Cardiac septum (tissue), 1 donor: Measurements from ENCODE around the gene ZNF865. TPM values are rescaled to one million over a fixed set of nuclear protein-coding genes. Genes with fewer than 3 reads are reported as not detected.

Source experiments
- DNase-seq: peaks from one replicate; pipeline ENCODE4 v3.0.0-alpha.2; 2020; ENCODE audit warnings: low spot score
- intact Hi-C: fragments of 100-400 bp; cut with DNase I; formaldehyde crosslinking; loops from one replicate; pipeline ENCODE4 v1.14.0; 2022
- total RNA-seq: library from RNA; stranded (reverse); fragmentation: NEBNext Ultra II Directional; extraction: Animal tissue kit (Norgen Biotek cat#: 25700); gene quantifications from one replicate; pipeline ENCODE4 v1.2.1, GENCODE V29; 2021
- donor health status: DM: no; HTN: no; CAD: no.

Gene ZNF865
- total RNA-seq, 1 donor from 2014 or later: 15.7 TPM

DNA sequence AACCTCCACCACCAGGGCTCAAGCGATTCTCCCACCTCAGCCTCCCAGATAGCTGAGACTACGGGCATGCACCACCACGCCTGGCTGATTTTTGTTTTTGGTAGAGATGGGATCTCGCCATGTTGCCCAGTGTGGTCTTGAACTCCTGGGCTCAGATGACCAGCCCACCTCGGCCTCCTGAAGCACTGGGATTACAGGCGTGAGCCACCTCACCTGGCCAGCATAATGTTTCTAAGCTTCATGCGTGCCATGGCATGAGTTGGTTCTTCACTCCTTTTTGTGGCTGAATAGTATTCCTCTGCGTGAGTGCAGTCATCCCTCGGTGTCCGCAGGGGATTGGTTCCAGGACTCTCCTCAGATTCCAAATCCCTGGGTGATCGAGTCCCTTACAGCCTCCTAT is 20.6 kb upstream of the ZNF865 start:
- DNase-seq: no peak
- intact Hi-C loops: loop anchor here (5.0 kb wide), 2 partner anchors 38 to 68 kb away; partner anchors contain the start of gene SBK3

DNA sequence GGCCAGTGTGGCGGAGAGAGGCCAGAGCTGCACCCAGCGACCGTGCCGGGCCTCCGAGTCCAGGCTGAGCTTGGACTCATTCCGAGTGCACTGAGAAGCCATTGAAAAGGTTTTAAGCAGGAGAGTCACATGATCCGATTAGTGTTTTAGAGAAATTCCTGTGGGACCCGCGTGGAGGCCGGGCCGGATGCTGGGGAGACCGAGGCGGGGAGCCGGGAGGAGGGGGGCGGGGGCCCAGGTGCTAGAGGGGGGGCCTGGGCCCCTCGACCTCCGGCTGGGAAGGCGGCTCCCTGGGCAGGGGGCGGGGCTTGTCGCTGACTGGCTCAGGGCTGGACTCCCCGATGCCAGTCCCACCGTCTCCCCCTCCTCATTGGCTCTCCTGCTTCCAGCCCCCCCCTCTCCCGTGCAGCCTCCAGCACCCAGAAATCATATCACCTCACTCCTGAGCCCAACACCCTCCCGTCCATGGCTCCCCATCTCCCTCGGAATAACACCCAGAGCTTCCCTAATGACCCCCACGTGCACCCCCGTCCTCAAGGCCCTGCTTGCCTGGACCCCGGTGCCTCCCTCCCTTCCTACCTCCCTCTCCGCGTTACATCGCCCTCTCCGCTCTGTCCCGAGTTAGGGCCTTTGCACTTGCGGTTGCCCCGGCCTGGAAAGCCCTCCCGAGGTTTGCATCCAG is 19.6 kb upstream of the ZNF865 start:
- peak; percentile 86 for DNase-seq
- intact Hi-C loops: no loop called here

DNA sequence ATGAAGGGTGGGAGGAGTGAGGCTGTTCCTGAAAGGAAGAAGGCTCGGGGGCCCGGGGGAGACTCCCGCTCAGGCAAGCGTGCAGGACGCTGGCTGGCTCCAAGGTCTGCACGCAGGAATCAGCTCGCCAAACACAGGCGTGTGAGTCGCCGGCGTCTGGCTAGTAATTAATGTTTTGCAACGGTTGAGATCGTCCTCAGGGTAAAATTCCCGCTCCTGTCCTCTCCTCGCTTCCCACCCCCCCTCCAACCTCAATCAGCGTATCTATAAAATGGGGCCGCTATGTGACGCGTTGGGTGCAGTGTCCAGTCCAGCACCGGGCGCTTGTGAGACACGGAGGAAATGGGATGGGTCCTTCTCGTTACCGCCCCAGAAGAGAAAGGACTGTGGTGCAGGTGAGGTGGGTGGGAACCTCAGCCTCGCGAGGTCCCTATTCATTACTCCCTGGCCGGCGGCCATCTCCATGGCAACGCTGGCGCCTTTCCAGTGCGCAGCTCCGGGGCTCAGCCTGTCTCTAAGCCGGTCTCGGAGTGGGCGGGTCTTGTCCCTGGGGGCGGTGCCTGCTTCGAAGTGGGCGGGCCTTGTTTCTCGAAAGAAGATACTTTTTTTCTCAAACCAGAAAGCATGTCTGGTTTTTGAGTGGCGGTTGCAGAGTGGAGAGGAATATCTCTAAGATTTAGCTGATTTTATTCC is 18.3 kb upstream of the ZNF865 start:
- intact Hi-C loops: no loop called here
- peak; percentile 96 for DNase-seq

DNA sequence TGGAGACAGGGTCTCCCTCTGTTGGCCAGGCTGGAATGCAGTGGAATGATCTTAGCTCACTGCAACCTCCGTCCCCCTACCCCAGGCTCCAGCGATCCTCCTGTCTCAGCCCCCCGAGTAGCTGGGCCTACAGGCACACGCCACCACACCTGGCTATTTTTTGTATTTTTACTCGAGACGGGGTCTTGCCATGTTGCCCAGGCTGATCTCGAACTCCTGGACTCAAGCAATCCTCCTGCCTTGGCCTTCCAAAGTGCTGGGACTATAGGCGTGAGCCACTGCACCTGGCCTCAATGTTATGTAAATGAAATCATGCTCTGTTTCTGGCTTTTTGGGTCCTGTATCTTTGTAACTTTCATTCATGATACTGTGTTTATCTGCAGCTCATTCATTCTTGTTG is 16.7 kb upstream of the ZNF865 start:
- intact Hi-C loops: no loop called here

DNA sequence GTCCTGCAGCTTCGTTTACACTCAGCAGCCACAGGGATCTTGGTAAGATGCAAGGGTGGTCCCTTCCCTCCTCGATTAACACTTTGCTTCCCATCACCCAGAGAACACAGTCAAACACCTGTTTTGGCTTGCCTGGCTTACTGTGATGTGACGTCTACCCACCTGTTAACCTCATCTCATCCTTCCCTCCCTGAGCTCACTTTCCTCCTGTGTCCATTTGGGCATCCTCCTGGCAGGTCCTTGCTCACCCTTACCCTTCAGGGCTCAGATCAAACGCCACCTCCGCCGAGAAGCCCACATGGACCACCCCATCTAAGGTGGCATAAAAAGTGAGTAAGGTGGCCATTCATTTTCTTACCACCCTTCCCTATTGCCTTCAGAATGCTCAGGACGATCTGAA is 15.3 kb upstream of the ZNF865 start:
- intact Hi-C loops: no loop called here
- DNase-seq: no peak

More for the DNA sequence above, 16.7 kb upstream of the ZNF865 start:
- no peak for DNase-seq

DNA sequence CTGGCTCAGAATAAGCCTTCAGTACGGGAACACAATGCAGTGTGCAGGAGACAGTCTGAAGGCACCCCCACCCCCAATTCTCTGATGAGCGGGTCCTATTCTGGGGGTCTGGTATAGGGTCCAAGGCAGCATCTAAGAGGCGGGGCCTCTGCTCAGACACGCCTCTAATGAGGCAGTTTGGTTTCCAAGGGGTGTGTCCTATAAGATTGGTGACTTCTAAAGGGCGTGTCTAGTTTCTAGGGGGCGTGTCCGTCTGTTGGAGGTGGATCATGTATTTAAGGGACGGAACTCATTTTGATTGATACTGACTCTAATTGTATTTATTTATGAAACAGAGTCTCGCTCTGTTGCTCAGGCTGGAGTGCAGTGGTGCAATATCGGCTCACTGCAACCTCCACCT is 14.8 kb upstream of the ZNF865 start:
- DNase-seq: no peak
- intact Hi-C loops: no loop called here

DNA sequence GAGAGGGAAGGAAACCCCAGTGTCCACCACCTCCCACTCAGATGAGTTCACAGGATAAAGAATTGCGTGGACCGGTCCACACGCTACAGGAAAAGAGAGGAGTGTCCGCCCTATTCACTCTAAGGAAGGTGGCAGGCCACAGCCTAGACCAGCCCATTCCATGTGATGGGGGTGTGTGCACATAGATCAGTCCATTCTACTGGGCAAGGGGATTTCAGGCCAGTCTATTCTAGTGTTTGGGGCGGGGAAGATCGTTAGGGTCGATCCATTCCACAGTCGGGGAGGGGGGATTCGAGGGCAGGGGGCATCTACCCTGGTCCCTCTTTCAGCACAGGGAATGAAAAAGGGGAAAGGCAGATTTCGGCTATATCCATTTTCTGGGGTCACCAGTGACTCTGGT is 13.9 kb upstream of the ZNF865 start:
- intact Hi-C loops: no loop called here
- no peak for DNase-seq

DNA sequence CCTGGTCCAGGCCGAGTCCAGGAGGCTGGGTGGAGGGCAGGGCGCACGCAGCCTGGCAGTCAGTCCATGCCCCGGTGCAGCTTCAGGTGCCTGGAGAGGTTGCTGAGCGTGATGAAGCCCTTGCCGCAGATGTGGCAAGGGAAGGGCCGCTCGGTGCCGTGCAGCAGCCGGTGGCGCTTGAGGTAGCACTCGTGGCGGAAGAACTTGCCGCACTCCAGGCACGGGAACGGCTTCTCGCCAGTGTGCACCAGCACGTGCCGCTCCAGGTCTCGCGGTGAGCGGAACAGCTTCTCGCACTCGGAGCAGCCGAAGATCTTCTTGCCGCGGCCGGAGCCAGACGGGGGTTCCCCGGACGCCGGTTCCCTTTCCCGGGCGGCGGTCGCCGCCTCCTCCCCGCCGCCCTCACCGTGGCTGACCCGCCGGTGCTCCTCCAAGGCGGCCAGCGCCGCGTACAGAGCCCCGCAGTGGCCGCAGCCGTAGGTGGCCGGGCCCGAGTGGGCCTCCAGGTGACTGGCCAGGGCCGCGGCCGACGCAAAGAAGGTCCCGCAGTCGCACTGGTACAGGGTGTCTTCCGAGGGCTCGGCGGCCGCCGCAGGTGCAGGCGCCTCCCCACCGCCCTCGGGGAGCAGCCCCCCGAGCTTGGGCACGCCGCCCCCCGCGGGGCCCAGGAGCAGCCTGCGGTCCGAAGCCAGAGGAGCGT is 12.9 kb upstream of the ZNF865 start:
- no peak for DNase-seq
- intact Hi-C loops: no loop called here

DNA sequence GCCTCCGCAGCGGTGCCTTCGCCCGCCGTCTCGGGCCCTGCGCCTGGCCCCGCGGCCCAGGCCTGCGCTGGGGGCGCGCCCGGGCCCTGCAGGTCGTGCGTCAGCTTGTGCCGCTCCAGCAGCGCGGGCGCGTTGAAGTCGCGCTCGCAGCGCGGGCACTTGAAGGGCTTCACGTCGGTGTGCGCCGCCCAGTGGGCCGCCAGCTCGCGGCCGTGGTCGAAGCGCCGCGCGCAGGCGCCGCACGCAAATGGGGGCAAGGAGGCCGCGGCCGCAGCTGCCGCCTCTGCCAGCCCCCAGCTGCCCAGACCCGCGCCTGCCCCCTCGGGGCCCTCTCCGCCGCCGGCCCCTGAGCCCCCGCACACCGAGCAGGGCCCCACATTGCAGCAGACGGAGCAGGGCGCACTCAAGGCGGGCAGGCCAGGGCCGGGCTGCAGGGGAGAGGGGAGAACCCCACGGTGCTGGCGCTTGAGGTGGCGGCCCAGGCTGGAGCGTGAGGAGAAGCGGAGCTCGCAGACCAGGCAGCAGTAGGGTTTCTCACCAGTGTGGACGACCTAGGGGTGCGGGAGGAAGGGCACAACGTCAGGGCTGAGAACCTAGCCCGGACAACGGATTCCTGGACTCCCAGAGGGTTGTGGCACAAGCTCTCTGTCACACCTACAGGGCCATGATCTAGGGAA is 12.2 kb upstream of the ZNF865 start:
- DNase-seq: no peak
- intact Hi-C loops: no loop called here

DNA sequence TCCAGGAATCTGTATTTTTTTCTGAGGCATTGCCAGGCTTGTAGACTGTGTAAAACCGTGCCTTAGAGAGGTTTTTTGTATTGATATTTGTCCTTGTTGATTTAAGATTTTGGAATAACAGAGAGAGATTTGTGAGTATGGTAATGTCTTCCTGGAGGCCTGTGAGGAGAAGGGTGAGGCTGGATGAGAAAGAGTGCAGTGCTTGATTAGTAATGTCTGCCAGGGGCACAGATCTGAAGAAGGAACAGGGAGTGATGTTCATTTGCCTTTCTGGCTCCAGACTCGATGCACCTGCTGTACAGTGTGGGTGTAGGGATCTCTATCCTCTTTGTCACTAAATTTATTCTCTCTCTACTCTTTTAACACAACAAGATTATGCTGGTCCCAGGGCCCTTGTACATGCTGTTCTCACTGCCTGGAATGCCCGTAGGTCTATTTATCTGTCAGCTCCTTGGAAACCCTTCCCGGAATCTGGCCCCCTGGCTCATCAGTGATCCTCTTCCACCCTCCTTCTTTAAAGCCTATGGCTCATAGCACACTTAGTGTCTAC is 10.4 kb upstream of the ZNF865 start:
- no peak for DNase-seq
- intact Hi-C loops: no loop called here

DNA sequence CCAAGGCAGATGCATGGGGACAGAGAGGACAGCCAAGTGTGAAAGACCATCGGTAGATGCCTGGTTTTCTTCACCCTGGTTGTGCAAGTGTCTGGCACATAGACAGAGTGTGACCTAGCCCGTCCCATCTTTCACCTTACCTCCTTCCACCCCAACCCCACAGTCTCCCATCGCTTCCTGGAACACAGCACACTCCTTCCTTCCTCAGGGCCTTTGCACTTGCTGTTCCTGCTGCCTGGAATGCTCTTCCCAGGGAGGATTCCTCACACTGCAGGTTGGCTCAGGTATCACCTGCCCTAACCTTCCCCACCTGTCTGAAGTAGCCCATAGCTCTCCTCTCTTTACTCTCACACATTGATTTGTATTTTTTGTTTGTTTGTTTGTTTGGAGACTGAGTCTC is 9.1 kb upstream of the ZNF865 start:
- intact Hi-C loops: no loop called here
- no peak for DNase-seq

DNA sequence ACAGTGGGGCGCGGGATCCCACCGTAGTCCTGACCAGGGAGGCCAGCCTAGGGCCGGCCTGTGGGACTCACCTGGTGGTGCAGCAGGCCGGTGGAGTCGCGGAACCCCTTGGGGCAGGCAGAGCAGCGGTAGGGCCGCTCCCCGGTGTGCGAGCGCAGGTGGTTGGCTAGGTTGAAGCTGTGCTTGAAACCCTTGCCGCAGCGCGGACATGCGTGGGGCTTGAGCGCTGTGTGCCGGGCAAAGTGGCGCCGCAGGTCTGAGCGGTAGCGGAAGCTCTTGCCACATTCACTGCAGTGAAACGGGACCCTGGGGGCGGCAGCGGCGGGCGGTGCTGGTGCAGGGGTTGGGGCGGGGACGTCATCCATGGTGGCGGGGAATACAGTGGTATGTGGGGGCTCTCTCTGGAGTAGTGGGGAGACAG is 7.9 kb upstream of the ZNF865 start:
- DNase-seq: no peak
- intact Hi-C loops: no loop called here

DNA sequence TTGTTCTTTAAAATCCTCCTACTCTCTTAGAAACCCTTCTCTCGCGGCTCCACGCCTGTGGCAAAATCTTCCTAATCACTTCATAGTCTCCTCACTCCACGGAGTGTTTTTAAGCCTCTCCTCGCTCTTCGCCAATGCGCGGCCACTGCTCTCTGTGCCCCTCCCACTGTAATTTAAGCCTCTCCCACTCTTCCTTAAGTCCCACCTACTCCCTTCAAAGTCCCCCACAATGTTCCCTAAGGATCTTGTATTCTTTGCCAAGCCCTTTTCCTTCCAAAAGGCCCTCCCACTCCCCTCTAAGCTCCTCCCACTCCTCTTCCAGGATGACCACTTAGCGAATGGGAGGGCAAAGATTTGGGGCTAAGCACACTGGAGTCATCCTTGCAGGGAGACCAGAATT is 7.4 kb upstream of the ZNF865 start:
- DNase-seq: no peak
- intact Hi-C loops: loop anchor here (2.0 kb wide), 1 partner anchor 81 kb away; no protein-coding TSS in a partner anchor

DNA sequence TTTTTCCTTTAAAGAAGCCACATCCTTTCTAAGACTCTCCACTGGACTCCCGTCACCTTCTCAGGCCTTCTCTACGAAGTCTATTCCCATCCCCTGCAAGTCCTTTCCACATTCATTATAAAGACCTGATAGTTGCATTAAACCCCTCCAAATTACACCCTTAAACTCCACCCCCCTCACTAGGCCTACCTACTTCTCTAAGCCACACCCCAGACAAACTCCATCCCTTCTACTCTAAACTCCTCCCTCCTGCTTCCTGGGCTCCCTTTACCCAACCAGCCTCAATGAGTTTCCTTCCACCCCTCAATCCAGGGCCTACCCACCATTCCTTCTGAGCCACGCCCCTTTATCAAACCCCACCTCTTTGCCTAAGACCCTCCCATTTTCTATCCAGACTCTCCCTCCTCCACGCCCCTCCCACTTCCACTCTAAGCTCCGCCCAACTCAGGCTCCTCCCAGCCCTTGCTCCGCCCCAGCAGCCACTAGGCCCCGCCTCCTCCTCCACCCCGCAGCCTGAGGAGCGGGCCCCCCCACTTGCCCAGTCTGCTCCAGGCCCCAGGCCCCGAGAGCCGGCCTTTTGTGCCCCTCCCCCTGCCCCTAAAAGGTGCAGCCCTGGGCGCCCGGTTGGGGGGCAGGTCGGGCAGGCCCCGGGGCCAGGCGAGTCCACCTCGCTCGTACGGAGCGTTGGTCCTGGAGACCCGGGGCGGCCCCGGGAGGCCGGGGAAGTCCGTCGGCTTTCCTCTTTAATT is 6.6 kb upstream of the ZNF865 start:
- peak; percentile 96 for DNase-seq
- intact Hi-C loops: loop anchor here (2.0 kb wide), 1 partner anchor 82 kb away; no protein-coding TSS in a partner anchor

DNA sequence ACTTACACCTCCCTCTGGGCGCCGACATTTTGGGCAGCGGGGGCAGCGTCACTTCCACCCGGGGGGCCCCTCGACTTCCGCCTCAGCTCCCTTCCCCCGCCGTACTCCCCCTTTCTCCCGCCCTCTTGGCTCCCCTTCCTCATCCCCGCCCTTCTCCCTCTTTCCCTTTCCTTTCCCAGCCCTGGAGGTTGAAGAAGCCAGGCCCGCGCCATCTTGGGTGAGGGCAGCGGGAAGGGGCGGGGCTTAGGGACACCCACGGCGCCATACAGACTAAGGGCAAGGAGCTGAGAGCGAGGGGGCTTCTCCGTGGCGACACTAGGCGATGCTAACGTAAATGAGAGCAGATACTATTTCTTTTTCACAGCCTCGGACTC is 6.0 kb upstream of the ZNF865 start, which contains the start of gene FIZ1:
Gene FIZ1, minus strand, starts transcription at position 50 of the 374 bp plus-strand sequence. CDS start 1,652 bp downstream, outside the sequence.
- DNase-seq: peak; percentile 99
- intact Hi-C loops: loop anchor here (2.0 kb wide), 1 partner anchor 83 kb away; no protein-coding TSS in a partner anchor

DNA sequence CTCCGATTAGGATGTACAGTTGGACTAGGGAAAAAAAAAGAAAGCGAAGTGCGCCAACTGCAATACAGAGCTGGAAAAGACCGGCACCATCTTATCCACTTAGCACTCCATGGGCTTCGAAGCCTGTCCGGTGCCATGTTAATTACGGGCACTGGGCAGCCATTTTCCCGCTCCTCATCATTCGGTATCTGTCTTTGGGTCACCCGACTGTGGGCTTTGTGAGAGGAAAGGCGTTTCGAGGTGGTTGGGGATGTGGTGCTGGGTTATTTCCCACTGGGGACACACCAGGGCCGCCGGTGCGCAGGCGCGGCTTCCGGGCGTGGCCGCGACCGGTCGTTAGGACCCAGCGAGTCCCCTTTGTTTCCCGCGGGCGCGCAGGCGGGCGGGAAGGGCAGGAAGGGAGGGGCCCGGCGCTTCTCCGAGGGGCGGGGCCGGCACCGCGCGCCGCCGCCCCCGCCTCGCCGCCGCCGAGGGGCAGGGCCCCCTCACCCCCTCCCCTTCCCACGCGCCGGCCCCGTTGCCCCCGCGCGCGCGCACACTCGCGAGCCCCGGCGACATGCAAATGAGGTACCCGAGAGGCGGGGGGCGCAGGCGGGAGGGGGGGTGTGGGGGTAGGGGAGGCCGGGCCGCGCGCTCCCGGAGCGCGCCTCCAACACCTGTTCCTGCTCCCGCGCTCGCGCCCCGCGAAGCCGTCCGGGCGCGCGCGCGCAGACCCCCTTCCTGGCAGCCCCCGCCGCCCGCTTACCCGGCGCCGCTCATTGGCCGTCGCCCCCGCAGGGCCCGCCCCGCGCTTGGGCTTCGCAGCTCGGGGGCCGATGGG is 5.4 kb upstream of the ZNF865 start, which contains the start of gene ZNF524:
Gene ZNF524, plus strand, starts transcription at position 447 of the 820 bp plus-strand sequence. CDS start 1,825 bp downstream, outside the sequence.
- DNase-seq: peak; percentile 95
- intact Hi-C loops: loop anchor here (2.0 kb wide), 2 partner anchors 83 to 123 kb away; partner anchors contain the start of gene ZNF628

DNA sequence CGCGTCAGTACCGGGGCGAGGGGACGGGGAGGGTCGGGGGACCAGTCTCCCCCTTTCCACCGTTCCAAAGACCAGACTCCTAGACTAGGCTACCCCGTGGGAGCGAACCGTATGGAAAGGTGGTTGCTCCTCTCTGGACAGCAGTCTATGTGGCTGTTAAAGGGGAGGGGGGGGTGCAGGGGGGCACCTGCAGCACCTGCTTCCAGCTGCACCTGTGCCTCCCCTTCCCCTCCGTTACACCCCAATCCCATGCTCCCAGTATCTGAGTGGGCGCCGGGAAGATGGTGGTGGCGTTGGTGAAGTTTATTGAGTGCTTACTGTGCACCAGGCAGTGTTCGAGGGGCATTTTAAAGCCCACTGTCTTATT is 4.8 kb upstream of the ZNF865 start:
- intact Hi-C loops: loop anchor here (2.0 kb wide), 1 partner anchor 124 kb away; the partner anchor contains the start of gene ZNF628
- DNase-seq: no peak

DNA sequence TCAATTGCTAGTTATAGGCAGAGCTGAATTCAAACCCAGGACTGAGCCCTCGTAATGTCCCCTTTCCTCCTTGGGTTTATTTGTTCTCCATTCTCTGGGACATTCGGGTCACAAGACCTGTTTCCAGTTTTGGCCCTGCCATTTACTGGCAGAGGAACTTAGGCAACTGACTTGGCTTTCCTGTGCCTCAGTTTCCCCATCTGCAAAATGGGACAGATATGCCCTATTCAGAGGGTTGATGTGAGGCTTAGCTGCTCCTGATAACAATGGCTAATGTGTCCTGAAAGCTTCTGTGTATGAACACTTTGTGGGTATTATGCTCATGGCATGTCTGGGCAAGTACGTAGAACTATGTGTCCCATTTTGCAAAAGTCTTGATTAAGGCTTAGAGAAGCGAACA is 4.4 kb upstream of the ZNF865 start:
- intact Hi-C loops: loop anchor here (2.0 kb wide), 1 partner anchor 124 kb away; the partner anchor contains the start of gene ZNF628
- DNase-seq: no peak
